Caco-2 (cell line): ENCODE measurements around the gene MTHFD1L. TPM values are rescaled to one million over a fixed set of nuclear protein-coding genes. Genes with fewer than 3 reads are reported as not detected.
A peak's percentile ranks its signal among the peaks of the same experiment; 100 is the strongest.

Source experiments
- BruUV-seq: library from RNA; stranded (reverse); fragments of 400-500 nt; replicated peaks from 2 replicates; lab custom pipeline; 2021; lab: Mats Ljungman, UMichigan
- CTCF ChIA-PET: fragments of 300-600 bp; sonication (Branson Sonifier 250); formaldehyde crosslinking; loops from one replicate; lab custom pipeline; 2022; ENCODE audit warnings: antibody characterized with exemption; lab: Charles Lee
- POLR2A ChIA-PET: fragments of 300-600 bp; sonication (Branson Sonifier 250); formaldehyde crosslinking; loops from one replicate; lab custom pipeline; 2022; ENCODE audit warnings: antibody characterized with exemption; lab: Charles Lee
- DNase-seq, 2 experiments: peaks; one replicate each; pipeline versions ENCODE4 v3.0.0 to v3.0.0-alpha.2; 2020 to 2022
- H3K27me3 ChIP-seq: replicated peaks from 2 replicates; pipeline ENCODE4 v1.6.0; 2011; ENCODE audit warnings: low read length; ENCODE audit not compliant: control insufficient read depth, insufficient read depth
- H3K36me3 ChIP-seq: 2 replicates; pipeline ENCODE4 v1.5.1; 2011; ENCODE audit warnings: low read length; ENCODE audit not compliant: control insufficient read depth, insufficient read depth
- H3K4me1 ChIP-seq: fragments of 250-450 bp; sonication (Bioruptor Pico); 2 replicates; pipeline ENCODE4 v1.5.1; 2020; ENCODE audit warnings: mild to moderate bottlenecking
- H3K4me3 ChIP-seq: 2 replicates; pipeline ENCODE4 v1.5.1; 2011; ENCODE audit warnings: low read depth, mild to moderate bottlenecking, control low read depth, low read length
- H3K9me3 ChIP-seq: fragments of 250-450 bp; sonication (Bioruptor Pico); 2 replicates; pipeline ENCODE4 v1.5.1; 2020; ENCODE audit warnings: mild to moderate bottlenecking, moderate library complexity
- H3K27ac Mint-ChIP-seq: one replicate; pipeline ENCODE4 v1.8.0; 2022; ENCODE audit warnings: mixed read lengths; ENCODE audit not compliant: unreplicated experiment
- H3K27me3 Mint-ChIP-seq: one replicate; pipeline ENCODE4 v1.8.0; 2022; ENCODE audit warnings: mixed read lengths; ENCODE audit not compliant: insufficient read depth, unreplicated experiment
- H3K36me3 Mint-ChIP-seq: one replicate; pipeline ENCODE4 v1.8.0; 2022; ENCODE audit warnings: mild to moderate bottlenecking, mixed read lengths; ENCODE audit not compliant: insufficient read depth, unreplicated experiment
- H3K4me1 Mint-ChIP-seq: one replicate; pipeline ENCODE4 v1.8.0; 2022; ENCODE audit warnings: low read depth, mixed read lengths; ENCODE audit not compliant: unreplicated experiment
- H3K4me3 Mint-ChIP-seq: one replicate; pipeline ENCODE4 v1.8.0; 2022; ENCODE audit warnings: mild to moderate bottlenecking, moderate library complexity, mixed read lengths; ENCODE audit not compliant: unreplicated experiment
- H3K9me3 Mint-ChIP-seq: one replicate; pipeline ENCODE4 v1.8.0; 2022; ENCODE audit warnings: mixed read lengths; ENCODE audit not compliant: unreplicated experiment
- intact Hi-C: fragments of 100-400 bp; cut with micrococcal nuclease; formaldehyde crosslinking; loops from one replicate; pipeline ENCODE4 v1.10.0; 2022; ENCODE audit not compliant: unreplicated experiment
- total RNA-seq: library from RNA; stranded (reverse); gene quantifications from 2 replicates; pipeline ENCODE4 v1.2.3, GENCODE V29; 2022
- TF ChIP-seq, protein P1 (sequence below), 2 experiments: fragments of 200-600 bp in 1 of 2; IDR thresholded peaks; 1 replicate in 1 of 2; 2 replicates in 1 of 2; pipeline versions ENCODE4 v1.5.1 to v1.8.0; 2011 to 2022; ENCODE audit warnings: antibody characterized with exemption in 1 of 2, control low read depth in 1 of 2, inconsistent platforms in 1 of 2, low read depth in 1 of 2, low read length in 1 of 2, mild to moderate bottlenecking in 1 of 2, moderate library complexity in 1 of 2; ENCODE audit not compliant: insufficient read depth in 1 of 2, severe bottlenecking in 1 of 2, unreplicated experiment in 1 of 2

Gene MTHFD1L
- total RNA-seq, 1 experiment from 2014 or later: 102 TPM

DNA sequence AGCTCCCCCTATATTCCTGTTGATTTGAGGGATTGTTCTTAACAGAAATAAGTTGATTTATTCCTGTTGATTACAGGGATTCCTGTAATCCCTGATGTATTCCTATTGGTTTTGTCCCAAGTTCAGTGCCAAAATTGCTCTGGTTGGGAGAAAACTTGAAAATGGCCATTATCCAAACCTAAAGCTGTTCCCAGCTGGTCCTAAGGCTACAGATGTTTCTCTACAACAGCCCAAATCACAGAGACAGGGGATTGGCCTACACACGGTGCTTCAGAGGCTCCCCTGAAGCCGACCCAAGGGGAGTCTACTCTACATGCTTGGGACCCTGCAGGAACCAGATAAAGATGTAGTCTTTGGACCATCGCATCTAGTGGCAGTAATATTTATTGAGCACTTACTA lies 275.3 kb downstream of the MTHFD1L start:
- Histone ChIP-seq H3K9me3 (no peaks in the 10 kb centered on the region), H3K4me1 (no peaks in the 10 kb centered on the region), H3K36me3 (no peaks in the 10 kb centered on the region), H3K4me3 (no peak overlapping the region), H3K27me3 (no peaks in the 10 kb centered on the region)
- Mint-ChIP-seq H3K4me1 (peaks cover 7% of the 10 kb centered on the region), H3K36me3 (peaks cover 6% of the 10 kb centered on the region), H3K27me3 (no peaks in the 10 kb centered on the region), H3K27ac (no peak overlapping the region), H3K4me3 (no peak overlapping the region), H3K9me3 (no peaks in the 10 kb centered on the region)
- intact Hi-C loops: no loop called here
- TF ChIP-seq, protein P1, sequence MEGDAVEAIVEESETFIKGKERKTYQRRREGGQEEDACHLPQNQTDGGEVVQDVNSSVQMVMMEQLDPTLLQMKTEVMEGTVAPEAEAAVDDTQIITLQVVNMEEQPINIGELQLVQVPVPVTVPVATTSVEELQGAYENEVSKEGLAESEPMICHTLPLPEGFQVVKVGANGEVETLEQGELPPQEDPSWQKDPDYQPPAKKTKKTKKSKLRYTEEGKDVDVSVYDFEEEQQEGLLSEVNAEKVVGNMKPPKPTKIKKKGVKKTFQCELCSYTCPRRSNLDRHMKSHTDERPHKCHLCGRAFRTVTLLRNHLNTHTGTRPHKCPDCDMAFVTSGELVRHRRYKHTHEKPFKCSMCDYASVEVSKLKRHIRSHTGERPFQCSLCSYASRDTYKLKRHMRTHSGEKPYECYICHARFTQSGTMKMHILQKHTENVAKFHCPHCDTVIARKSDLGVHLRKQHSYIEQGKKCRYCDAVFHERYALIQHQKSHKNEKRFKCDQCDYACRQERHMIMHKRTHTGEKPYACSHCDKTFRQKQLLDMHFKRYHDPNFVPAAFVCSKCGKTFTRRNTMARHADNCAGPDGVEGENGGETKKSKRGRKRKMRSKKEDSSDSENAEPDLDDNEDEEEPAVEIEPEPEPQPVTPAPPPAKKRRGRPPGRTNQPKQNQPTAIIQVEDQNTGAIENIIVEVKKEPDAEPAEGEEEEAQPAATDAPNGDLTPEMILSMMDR (IDR thresholded peaks at IDR 0.05; ENCODE audit: insufficient read depth in 1 of 2, low read depth in 1 of 2, low read length in 1 of 2, severe bottlenecking in 1 of 2, unreplicated experiment in 1 of 2): no peak
- ChIA-PET POLR2A (no interaction called here), CTCF (no interaction called here)
- BruUV-seq: no TSS peak
- no peak for DNase-seq

DNA sequence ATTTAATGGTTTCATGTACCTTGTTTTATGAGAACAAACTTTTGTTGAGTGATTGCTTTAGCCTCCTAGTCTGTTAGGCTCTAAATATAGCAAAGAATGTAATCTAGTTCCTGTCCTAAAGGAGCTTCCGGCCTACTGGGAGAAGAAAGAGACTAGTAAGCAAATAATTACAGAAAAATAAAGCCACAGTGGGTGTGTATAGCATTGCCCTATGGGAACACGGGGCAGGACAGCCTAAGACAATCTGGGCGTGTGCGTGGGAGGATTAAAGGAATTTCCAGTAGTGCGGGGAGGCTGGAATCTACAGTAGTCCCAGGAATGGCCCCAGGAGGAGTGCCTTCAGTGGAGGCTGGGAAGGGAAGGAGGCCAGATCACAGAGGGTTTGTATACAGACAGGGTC lies 276.2 kb downstream of the MTHFD1L start:
- Mint-ChIP-seq H3K4me3 (no peak overlapping the region), H3K36me3 (peaks cover 6% of the 10 kb centered on the region), H3K4me1 (peaks cover 7% of the 10 kb centered on the region), H3K27ac (peak overlapping the region; percentile 31), H3K9me3 (no peaks in the 10 kb centered on the region), H3K27me3 (no peaks in the 10 kb centered on the region)
- ChIA-PET POLR2A (no interaction called here), CTCF (interaction anchor here (0.5 kb wide), 1 partner anchor 53 kb away, joined by 3 read pairs; no protein-coding TSS in a partner anchor)
- Histone ChIP-seq H3K36me3 (no peaks in the 10 kb centered on the region), H3K9me3 (no peaks in the 10 kb centered on the region), H3K4me3 (no peak overlapping the region), H3K4me1 (no peaks in the 10 kb centered on the region), H3K27me3 (no peaks in the 10 kb centered on the region)
- BruUV-seq: no TSS peak
- TF ChIP-seq, protein P1 (IDR thresholded peaks at IDR 0.05; ENCODE audit: insufficient read depth in 1 of 2, low read depth in 1 of 2, low read length in 1 of 2, severe bottlenecking in 1 of 2, unreplicated experiment in 1 of 2): no peak
- intact Hi-C loops: no loop called here
- DNase-seq: no peak

DNA sequence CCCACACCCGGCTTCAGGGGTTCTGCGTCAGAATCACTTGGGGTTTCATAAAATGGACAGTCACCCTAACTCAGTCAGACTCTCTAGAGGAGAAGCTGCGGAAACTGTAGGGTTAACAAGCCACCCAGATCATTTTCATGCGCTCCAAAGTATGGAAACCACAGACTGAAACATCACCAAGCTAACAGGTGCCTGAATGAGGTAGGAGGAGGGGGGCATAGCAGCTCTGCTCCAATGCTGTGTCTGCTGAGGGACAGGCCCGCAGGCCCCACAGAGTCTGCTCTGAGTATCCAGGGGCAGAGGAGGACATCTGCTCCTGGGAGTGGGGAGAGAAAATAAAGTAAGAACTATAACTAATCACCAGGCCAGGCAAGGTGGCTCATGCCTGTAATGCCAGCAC lies 277.2 kb downstream of the MTHFD1L start:
- intact Hi-C loops: no loop called here
- ChIA-PET POLR2A (no interaction called here), CTCF (no interaction called here)
- H3K4me1 Mint-ChIP-seq: peaks cover 7% of the 10 kb centered on the region
- no peaks in the 10 kb centered on the region for H3K9me3 Mint-ChIP-seq
- no peaks in the 10 kb centered on the region for H3K27me3 Mint-ChIP-seq
- no peaks in the 10 kb centered on the region for H3K4me1 ChIP-seq
- no TSS peak for BruUV-seq
- TF ChIP-seq, protein P1 (IDR thresholded peaks at IDR 0.05; ENCODE audit: insufficient read depth in 1 of 2, low read depth in 1 of 2, low read length in 1 of 2, severe bottlenecking in 1 of 2, unreplicated experiment in 1 of 2): no peak
- no peaks in the 10 kb centered on the region for H3K27me3 ChIP-seq
- peaks cover 6% of the 10 kb centered on the region for H3K36me3 Mint-ChIP-seq
- H3K9me3 ChIP-seq: no peaks in the 10 kb centered on the region
- H3K4me3 Mint-ChIP-seq: no peak overlapping the region
- no peak overlapping the region for H3K4me3 ChIP-seq
- H3K36me3 ChIP-seq: no peaks in the 10 kb centered on the region
- DNase-seq: no peak
- H3K27ac Mint-ChIP-seq: no peak overlapping the region
